Jurkat, Clone E6-1 (cell line): Measurements from ENCODE around the gene ARHGEF39. TPM values are rescaled to one million over a fixed set of nuclear protein-coding genes. Genes with fewer than 3 reads are reported as not detected.

Experiments used
- DNase-seq: peaks from one replicate; pipeline ENCODE4 v3.0.0-alpha.2; 2011; ENCODE audit warnings: low read depth, low spot score
- H3K4me3 ChIP-seq: 2 replicates; pipeline ENCODE4 v1.5.1; 2011; ENCODE audit warnings: mild to moderate bottlenecking, low read length, control low read depth, moderate library complexity
- polyA plus RNA-seq: library from polyadenylated mRNA; unstranded; fragments of >200 nt; gene quantifications from one replicate; pipeline ENCODE4 v1.2.1, GENCODE V29; 2012; ENCODE audit warnings: missing spikeins; ENCODE audit not compliant: insufficient read length, insufficient read depth

ARHGEF39 gene, protein sequence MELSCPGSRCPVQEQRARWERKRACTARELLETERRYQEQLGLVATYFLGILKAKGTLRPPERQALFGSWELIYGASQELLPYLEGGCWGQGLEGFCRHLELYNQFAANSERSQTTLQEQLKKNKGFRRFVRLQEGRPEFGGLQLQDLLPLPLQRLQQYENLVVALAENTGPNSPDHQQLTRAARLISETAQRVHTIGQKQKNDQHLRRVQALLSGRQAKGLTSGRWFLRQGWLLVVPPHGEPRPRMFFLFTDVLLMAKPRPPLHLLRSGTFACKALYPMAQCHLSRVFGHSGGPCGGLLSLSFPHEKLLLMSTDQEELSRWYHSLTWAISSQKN
- polyA plus RNA-seq = 23.1 TPM

DNA sequence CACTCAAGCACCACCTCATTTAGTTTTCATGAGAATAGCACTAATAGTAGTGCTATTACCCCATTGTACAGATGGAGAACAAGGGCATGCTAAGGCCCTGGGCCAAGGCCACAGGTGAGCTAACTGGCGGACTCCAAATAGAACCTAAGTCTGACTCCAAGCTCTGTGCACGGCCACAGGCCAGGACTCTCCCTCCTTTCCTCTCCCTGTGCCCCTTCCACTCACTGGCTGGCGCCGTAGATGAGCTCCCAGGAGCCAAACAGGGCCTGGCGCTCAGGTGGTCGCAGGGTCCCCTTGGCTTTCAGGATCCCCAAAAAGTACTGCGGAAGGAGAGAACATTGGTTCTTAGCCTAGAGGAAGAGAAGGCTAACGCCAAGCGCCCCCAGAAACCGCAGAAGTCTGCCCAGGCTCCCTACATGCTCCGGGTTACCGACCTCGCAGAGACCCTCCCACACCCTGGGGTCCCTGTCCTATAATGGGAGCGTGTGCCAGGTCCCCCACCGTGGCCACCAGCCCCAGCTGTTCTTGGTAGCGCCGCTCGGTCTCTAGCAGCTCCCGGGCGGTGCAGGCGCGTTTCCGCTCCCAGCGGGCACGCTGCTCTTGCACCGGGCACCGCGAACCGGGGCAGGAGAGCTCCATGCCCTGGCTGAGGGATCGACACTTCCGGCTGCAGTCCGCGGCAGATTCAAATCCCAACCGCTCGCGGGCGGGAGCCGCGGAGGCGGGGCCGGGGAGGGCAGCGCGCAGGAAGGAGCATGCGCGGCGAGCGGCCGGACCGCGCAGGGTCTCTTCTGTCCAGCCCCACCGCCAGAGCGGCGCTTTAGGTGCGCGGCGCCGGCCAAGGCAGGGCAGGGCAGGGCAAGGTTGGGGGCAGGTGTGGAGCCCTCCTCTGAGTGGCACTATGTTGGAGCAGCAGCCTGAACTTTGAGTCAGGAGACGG is at the start of gene ARHGEF39:
Gene ARHGEF39 (minus strand): TSS at position 665 of the 940 bp plus-strand sequence. CDS start 26 bp downstream, at position 639.
- peak; percentile 68 for DNase-seq
- peak within 1 kb of the TSS; percentile 59 for H3K4me3 ChIP-seq

DNA sequence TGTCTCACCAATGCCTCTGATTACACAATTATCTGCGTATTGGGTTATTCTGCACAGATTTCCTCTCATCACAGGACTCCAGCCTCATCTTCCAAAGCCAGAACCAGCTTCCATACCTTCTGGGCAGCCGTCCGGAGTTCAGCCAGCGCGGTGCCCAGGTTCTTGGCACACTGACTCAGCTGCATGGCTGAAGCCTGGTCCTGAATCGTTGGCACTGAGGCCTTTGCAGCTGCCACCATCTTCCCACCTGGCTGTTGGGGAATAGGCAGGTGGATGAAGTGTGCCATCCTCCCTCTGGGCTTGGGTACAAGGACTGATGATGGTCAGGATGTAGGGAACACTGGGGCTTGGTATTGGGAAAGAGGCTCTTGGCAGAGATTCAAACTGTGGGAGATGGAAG is 49.1 kb upstream of the ARHGEF39 start:
- DNase-seq = no peak
- no peak overlapping the region for H3K4me3 ChIP-seq

DNA sequence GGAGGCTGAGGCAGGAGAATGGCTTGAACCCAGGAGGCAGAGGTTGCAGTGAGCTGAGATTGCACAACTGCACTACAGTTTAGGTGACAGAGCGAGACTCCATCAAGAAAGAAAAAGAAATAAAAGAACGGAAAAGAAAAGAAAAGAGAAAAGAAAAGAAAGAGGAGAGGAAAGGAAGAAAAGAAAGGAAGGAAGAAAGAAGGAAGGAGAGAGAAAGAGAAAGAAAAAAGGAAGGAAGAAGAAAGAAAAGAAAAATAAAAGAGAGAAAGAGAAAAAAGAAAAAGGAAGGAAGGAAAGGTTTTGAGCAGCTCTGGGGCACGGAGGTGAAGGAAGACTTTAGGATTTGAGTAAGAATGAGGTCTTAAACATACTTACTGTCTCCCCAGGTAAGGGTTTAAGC is 48.6 kb upstream of the ARHGEF39 start:
- no peak for DNase-seq
- H3K4me3 ChIP-seq = no peak overlapping the region

DNA sequence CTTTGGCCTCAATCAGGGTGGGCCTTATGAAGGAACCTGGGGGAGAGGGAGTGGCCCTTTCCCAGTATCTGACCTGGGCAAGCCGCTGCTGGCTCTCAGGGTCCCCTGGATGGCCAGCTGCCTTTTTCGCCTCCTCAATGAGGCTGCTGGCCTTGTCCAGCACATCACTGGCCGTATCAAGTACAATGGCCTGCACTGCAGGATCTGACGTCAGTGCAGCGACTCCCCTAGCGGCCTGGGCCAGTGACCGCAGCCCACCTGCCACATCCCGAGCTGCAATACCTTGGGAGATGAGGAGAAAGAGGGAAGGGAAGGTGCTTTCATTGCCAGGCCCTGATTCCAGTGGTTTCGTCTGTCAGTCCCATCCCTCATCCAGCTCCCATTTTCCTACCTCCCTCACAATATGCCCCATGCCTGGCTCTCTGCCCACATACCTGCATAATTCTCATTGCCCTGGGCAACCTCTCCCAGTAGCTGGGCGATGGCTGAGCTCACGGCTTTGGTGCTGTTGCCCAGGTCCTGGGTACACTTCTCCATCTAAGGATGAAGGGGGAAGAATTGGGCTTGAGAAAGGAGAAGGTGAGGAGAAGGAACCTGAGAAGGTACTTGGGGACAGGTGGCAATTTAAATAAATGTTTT is 47.9 kb upstream of the ARHGEF39 start:
- no peak for DNase-seq
- H3K4me3 ChIP-seq = no peak overlapping the region

DNA sequence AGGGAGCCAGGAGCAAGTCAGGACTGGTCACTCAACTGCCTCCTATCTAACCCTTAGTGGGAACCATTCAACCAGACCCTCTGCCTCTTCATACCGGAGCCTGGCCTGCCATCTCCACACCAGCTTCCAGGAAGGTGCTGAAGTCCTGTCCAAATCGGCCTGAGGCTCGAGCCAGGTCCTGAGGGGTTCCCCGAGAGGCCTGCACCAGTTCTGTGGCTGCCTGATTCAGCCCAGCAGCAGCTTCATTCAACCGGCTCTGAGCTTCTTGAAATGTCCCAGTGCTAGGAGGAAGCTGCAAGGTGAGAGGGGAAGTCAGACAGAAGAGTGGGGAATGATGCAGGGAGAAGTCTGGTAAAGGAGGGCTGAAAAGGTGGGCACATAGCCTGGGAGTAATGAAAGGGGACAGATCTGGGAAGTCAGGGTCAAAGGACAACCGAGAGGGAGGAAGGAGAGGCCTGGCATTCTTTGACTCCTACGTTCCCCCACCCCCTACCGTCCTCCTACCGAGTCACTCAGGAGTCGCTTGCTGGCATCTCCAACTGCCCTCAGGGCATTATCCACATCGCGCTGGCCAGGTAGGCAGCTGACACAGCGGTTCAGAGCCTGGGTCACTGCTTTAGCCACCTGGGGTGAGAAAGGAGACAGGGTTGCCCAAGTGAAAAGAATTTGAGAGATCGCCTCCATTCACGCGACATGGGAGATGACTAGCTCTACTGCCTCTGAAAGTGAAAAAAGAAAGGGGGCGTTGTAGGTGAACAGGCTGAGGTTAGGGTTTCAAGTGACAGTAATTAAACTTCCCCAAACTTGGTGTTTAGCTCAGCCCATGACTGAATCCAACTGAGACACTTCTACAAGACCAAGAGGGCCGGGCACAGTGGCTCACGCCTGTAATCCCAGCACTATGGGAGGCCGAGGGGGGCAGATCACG is 46.8 kb upstream of the ARHGEF39 start:
- DNase-seq = no peak
- no peak overlapping the region for H3K4me3 ChIP-seq

DNA sequence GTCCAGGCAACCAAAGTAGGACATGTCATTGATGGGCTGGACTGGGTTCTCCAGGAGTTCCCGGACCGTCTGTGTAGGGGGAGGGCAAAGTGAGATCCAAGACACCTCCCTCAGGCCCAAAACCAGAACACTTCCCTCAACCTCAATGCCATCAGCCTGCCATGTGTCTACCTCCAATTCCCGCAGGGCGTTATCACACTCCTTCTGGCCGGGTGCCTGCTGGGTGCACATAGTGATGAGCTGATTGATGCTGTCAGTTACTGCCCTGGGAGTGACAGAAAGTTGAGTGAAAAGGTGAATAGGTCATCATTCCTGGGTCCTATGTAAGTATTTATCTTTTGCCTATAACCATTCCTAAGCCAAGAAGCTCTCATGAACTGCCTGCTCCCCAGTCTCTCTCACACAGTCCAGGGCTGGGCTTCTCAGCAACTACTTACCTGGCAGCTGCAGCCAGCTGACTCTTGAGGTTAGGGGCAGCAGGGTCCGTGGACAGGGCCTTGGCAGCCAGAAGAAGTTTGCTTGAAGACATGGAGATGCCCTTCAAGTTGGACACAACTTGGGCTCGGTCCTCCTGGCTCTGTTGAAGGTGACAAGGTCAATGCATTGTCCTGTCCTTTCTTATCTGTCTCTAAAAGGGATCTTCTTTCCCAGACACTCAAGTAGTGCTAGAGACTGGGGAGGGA is 46.0 kb upstream of the ARHGEF39 start:
- DNase-seq = no peak

DNA sequence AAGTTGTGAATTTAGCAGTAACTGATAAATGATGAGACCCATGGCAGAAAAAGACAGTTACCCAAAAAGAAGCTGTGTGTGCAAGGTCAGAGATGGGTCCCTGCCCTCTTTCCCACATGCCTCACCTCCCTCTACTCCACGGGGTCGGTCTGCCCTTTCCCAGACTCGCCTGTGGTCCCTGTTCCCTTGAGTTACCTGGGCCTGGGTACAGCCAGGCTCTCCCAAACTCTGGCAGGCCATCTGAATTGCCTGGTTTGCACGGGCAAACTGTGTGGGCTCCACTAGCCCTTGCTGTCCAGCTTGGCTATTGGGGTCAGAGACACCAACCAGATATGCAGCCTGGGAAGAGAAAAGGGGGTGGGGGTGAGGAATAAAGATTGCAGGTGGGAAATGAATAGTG is 43.2 kb upstream of the ARHGEF39 start:
- no peak overlapping the region for H3K4me3 ChIP-seq
- DNase-seq = no peak

More for the DNA sequence above, 46.0 kb upstream of the ARHGEF39 start:
- H3K4me3 ChIP-seq = no peak overlapping the region

DNA sequence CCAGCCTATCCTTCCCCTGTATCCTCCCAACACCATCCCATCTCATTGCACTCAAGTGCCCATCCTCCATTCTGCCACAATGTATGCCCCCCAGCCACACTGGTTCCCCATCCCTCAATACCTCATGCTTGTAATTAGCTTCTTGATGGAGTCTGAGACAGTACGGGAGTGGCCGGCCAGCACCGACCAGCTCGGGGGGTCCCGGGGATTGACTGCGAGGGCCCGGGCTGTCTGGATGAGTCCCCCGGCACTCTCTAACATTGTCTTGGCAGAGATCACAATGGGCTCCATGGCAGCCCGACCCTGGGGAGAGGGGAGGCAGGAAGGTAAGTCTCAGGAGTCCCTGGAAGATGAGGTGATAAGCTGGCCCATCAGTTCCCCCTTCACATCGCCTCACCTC is 42.0 kb upstream of the ARHGEF39 start:
- no peak overlapping the region for H3K4me3 ChIP-seq
- DNase-seq = no peak

DNA sequence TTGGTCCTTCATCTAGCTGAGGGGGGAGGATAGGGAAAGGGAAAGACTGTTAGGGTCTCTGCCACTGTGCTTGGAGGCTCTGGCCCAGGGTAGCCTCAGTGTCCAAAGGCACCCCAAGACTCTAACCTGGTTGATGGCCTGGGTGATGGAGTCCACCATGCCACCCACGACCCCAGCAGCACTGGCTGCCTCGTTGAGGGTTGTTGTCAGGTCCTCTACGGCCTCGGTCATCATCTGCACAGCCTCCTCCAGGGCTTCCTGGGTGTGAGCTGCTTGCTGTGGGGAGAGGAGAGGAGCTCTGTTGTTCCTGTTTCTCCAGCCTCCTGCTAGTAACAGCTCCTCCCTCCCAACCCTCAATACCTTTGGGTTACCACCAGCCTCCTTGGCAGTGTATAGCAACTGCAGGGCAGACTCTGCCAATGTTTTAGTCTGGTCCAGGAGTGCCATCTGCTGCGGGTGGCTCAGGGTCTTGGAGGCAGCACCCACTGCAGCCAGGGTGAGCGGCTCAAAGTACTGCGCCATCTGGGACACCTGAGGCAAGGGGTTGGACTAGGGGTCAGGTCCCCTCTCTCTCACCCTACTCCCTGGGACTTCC is 40.9 kb upstream of the ARHGEF39 start:
- no peak overlapping the region for H3K4me3 ChIP-seq

DNA sequence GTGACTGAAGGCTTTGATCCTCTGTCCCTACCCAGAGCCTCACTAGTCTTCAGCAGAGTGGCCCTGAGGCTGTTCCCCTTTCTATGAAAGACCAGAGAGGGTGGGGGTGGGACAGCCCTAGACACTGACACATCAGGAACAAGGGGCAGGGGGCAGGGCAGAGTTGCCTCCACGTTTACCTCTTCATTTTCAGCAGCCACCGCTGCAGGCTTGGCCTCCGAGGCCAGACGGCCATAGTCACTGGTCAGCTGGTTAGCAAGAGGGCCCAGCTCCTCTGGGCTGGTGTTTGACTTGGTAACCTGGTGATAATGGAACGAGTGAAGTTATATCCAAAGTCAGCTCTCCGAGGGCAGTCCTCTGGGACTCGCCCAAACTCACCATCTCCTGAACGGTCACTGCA is 40.4 kb upstream of the ARHGEF39 start:
- no peak overlapping the region for H3K4me3 ChIP-seq
- DNase-seq = no peak

More for the DNA sequence above, 40.9 kb upstream of the ARHGEF39 start:
- DNase-seq = no peak

DNA sequence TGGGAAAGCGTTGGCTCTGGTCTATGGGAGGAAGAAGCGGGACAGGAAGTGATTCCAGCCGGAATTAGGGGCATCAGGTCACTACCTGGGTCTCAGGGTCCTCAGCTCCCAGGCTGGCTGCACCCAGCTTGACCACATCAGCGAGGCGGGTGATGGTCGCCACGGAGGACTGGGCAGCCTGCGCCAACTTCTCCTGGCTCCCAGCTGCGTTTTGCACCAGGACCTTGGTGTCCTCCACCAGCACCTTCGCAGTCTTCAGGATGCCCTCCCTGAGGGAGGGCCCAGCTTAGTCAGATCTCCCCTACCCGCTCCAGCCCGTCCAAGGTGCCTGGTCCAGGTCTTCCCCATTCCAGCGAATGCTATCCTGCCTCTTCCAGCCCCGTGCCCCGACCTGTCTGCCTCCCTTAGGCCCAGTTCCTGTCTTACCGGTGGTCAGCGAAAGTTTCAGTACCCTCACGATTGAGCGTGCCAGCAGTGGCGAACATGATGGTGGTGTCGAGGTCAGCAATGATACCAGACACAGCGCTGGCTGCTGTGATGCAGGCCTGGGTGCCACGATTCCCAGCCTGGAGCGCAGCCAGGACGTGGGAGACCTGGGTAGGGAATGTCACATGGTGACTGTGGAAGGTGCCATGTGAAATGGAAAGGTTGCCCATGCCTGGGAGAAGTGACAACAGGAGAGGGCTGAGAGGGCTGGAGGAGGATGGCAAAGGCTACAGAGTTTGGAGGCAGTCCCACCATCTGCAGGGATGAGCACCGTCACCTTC is 39.1 kb upstream of the ARHGEF39 start:
- H3K4me3 ChIP-seq = no peak overlapping the region
- no peak for DNase-seq

DNA sequence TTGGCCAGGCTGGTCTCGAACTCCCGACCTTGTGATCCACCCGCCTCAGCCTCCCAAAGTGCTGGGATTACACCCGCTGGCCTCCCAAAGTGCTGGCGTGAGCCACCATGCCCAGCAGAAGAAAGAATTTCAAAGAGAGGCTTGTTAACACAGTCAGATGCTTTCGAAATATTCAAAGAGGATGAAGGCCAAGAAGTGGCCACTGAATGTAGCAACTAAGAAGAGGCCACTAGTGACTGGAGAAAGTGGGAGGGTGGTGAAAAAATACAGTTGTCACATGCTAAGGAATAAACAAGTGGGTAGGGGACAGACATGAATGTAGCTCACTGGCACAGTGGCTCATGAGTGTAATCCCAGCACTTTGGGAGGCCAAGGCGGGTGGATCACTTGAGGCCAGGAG is 37.7 kb upstream of the ARHGEF39 start:
- no peak overlapping the region for H3K4me3 ChIP-seq
- DNase-seq = no peak

DNA sequence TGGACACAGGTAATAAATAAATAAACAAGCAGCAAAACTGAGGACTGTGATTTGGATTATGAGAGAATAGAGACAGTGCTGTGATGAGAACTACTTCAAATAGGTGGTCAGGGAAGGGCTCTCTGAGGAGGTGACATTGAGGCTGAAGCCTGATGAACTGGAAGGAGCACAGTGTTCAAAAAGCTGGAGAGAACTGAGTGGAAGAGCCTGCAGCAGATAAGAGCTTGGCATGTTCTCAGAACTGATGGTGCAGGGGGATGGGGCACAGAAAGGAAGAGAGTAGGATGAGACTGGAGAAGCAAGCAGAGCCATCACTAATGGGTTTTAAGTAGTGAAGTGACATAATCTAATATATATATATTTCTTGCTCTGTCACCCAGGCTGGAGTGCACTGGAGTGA is 35.9 kb upstream of the ARHGEF39 start:
- no peak overlapping the region for H3K4me3 ChIP-seq
- no peak for DNase-seq

DNA sequence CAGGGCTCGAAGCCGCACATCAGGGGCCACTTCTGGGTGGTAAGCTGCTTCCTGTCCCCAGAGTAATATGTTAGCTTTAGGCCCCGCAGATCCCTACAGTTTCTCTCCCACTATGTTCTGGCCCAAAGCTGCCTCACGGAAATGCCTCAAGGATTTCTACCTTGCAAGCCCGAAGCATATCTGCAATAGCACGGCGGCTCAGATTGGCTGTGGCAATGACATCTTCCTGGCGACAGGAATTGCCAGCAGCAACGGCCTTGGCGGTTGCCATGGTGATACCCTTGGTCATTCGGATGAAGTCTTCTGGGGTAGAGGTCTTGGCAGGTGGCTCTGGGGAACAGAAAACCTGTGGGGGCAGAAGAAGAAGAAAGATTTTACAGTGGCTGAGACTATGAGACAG is 35.0 kb upstream of the ARHGEF39 start:
- H3K4me3 ChIP-seq = no peak overlapping the region
- DNase-seq = no peak

DNA sequence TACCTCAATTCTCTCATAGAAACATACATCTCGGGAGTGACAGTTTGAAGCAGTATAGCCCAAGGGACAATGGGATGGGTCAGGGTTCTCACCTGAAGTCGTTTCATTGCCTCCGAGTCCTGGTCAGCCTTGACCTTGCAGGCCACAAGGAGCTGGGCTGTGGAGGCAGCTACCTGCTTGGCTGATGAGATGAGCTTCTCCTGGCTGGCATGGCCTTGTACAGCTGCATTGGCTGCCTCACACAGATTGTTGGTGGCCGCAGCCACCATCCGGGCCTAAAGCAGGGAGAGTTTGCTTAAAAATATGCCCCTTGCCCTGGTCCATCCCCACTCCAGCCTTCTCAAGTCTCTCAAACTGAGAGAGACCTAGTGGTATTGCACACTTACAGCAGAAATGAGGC is 33.2 kb upstream of the ARHGEF39 start:
- H3K4me3 ChIP-seq = no peak overlapping the region
- no peak for DNase-seq

DNA sequence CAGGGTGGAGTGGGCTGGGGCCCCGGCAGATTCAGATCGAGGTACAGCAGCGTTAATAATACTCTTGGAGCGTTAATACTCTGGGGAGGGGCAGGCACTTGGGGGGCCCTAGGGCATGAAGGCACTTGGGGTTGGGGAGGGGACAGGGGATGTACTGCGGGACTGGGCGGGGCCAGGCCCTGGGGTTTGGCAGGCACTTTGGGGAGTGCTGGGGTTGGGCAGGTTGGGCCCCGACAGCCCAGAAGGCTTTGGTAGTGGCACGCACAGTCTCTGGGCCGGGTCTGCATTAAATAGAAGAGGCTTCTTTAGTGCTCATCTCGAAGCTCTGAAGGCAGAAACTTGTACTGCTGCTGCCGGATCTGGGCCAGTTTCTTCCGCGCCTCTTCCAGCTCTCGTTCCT is 32.5 kb upstream of the ARHGEF39 start:
- DNase-seq = no peak
- H3K4me3 ChIP-seq = no peak overlapping the region
